Psoas muscle (tissue), 8 donors: ENCODE results near the gene RPL22. TPM values are rescaled to one million over a fixed set of nuclear protein-coding genes. Genes with fewer than 3 reads are reported as not detected.
A peak's percentile ranks its signal among the peaks of the same experiment; 100 is the strongest.

Source experiments
- ATAC-seq, 4 donors: fragments of 200-7000 bp; cut with Tn5 transposase; one replicate each; pipeline ENCODE4 v1.9.1; 2020; ENCODE audit warnings: moderate library complexity in 3 of 4, mild to moderate bottlenecking in 2 of 4
- DNase-seq, 2 donors: peaks; one replicate each; pipeline ENCODE4 v3.0.0-alpha.2; 2020
- H3K27ac ChIP-seq: fragments of 200-600 bp; one replicate; pipeline ENCODE4 v1.8.0; 2022
- H3K27me3 ChIP-seq, 3 donors: fragments of 200-600 bp in 1 of 3; one replicate each; pipeline versions ENCODE4 v1.6.1 to v1.8.0; 2013 to 2022; ENCODE audit warnings: low read length in 2 of 3, mild to moderate bottlenecking in 2 of 3, moderate library complexity in 1 of 3; ENCODE audit not compliant: insufficient read depth in 3 of 3
- H3K36me3 ChIP-seq, 2 donors: fragments of 200-600 bp in 1 of 2; one replicate each; pipeline versions ENCODE4 v1.6.1 to v1.8.0; 2013 to 2022; ENCODE audit warnings: low read depth in 1 of 2, mild to moderate bottlenecking in 1 of 2, moderate library complexity in 1 of 2; ENCODE audit not compliant: insufficient read depth in 1 of 2
- H3K4me1 ChIP-seq: fragments of 200-600 bp; one replicate; pipeline ENCODE4 v1.8.0; 2022
- H3K4me3 ChIP-seq: fragments of 200-600 bp; one replicate; pipeline ENCODE4 v1.8.0; 2022; ENCODE audit warnings: mild to moderate bottlenecking
- H3K9me3 ChIP-seq: fragments of 200-600 bp; one replicate; pipeline ENCODE4 v1.8.0; 2022
- WGBS, 3 donors: extraction: QIAGEN DNeasy Blood & Tissue Kit; methylation state at CpG; one replicate each; pipeline versions ENCODE4 v1.1.6 to v1.1.7; 2013; 5-methylcytosine and 5-hydroxymethylcytosine counted together
- intact Hi-C, 2 donors: fragments of 100-400 bp; cut with DNase I; formaldehyde crosslinking; loops; one replicate each; pipeline versions ENCODE4 v1.11.0 to v1.14.2; 2022
- long read RNA-seq, 2 donors: library from polyadenylated mRNA; unstranded; transcript quantifications; one replicate each; pipeline ENCODE4 v2.0.0, GENCODE V29; 2021
- polyA plus RNA-seq, 3 donors: library from polyadenylated mRNA; stranded (reverse); fragments of 200-250 nt; gene quantifications; one replicate each; pipeline ENCODE4 v1.2.3, GENCODE V29; 2013
- total RNA-seq, 4 donors: library from RNA; stranded (reverse); fragmentation: NEBNext Ultra II Directional in 2 of 4; extraction: Animal tissue kit (Norgen Biotek cat#: 25700) in 2 of 4; gene quantifications; one replicate each; pipeline versions ENCODE4 v1.2.1 to v1.2.4, GENCODE V29; 2021 to 2023
- TF ChIP-seq, protein P1 (sequence below): fragments of 200-600 bp; IDR thresholded peaks from one replicate; pipeline ENCODE4 v1.8.0; 2022; ENCODE audit warnings: antibody characterized with exemption
- donor health status: healthy with polysubstance abuse.
- donor health status: DM: no; HTN: no; CAD: no; lungs with moderate emphysema.
- donor health status: Bipolar disorder and iron deficiency.
- donor health status: healthy.
- donor health status: DM: yes; HTN: yes; CAD: no.
- donor health status: DM: no; HTN: no; CAD: no.
- donor health status: DM: no; HTN: no; CAD: no.
- donor health status: DM: yes; HTN: yes; CAD: no.

Gene RPL22
- total RNA-seq, result 100 to 1,000 TPM; 308 to 417 (median 333) TPM
- 100 to 1,000 TPM; 285 to 333 (median 291) TPM for polyA plus RNA-seq
- long read RNA-seq, donor 1, transcript RPL22-206 (3 exons, 2,279 nt), result minor isoform, 14 of 152 reads
- long read RNA-seq, donor 1, transcript RPL22-201 (4 exons, 2,078 nt), result major isoform, 127 of 152 reads
- long read RNA-seq, donor 1, partial matches to known transcripts, result 2 of 152 reads
- long read RNA-seq, donor 1, other reads (novel, unspliced or antisense), result 9 of 152 reads
- long read RNA-seq, donor 2, transcript RPL22-201 (4 exons, 2,078 nt), result major isoform, 176 of 187 reads
- long read RNA-seq, donor 2, partial matches to known transcripts, result 1 of 187 reads
- long read RNA-seq, donor 2, other reads (novel, unspliced or antisense), result 6 of 187 reads

DNA sequence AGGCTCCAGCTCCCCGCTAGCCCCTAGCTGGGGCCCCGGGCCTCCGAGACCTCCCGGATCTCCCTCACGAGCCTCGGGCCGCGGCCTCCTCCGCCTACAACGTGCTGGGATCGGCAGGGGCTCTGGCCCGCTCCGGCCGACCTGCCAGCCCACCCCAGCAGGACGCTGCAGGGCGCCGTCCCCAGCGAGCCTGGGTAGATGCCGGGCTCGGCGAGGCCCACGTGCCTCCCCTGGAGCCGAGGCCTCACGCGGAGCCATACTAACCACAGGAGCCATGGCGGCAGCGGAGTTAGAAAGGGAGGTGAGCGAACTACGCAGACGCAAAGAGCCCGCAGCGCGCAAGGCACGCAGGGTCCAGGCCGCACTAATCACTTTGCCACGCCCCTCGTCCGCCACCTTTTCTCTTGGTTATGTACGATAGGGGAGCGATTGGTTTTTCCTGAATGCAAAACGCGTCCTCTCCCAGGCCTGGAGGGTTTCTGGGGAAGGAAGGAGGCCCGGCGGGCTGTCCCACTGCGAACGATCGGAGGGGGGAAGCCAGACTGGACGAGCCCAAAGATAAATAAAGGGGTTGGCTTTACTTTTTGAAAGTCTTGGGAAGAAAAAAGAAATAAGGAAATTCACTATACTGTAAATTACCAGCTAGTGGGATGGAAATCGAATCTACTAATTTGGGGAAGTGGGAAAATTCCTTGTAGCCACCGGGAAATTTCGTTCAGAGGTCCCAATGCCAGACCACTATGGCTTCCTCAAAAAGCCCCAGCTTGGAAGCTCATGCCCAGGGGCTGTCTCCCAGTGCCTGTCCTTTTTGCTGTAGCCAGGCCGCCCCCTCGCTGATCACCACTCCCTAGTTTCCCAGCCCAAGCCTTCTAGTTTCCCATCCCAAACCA, at the start of gene RPL22:
Gene RPL22, minus strand, starts transcription at position 298 of the 890 bp plus-strand sequence. Its CDS starts 22 bp downstream, at position 276.
- Histone ChIP-seq H3K27ac (peak within 1 kb of the TSS; percentile 79), H3K27me3 (no peaks in the 10 kb centered on the region), H3K9me3 (no peaks in the 10 kb centered on the region), H3K36me3 (peaks cover 6 to 32% of the 10 kb centered on the region in 2 donors), H3K4me1 (peaks cover 11% of the 10 kb centered on the region), H3K4me3 (peak within 1 kb of the TSS; percentile 83)
- TF ChIP-seq, protein P1, sequence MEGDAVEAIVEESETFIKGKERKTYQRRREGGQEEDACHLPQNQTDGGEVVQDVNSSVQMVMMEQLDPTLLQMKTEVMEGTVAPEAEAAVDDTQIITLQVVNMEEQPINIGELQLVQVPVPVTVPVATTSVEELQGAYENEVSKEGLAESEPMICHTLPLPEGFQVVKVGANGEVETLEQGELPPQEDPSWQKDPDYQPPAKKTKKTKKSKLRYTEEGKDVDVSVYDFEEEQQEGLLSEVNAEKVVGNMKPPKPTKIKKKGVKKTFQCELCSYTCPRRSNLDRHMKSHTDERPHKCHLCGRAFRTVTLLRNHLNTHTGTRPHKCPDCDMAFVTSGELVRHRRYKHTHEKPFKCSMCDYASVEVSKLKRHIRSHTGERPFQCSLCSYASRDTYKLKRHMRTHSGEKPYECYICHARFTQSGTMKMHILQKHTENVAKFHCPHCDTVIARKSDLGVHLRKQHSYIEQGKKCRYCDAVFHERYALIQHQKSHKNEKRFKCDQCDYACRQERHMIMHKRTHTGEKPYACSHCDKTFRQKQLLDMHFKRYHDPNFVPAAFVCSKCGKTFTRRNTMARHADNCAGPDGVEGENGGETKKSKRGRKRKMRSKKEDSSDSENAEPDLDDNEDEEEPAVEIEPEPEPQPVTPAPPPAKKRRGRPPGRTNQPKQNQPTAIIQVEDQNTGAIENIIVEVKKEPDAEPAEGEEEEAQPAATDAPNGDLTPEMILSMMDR, result no peak
- ATAC-seq (peak; percentile 98 to 99 (median 98)), DNase-seq (peak; percentile 98 to 99)
- WGBS, 3 donors, result 1% methylated on average over 49 to 53 of the region's 53 CpGs
- intact Hi-C loops, result no loop called here

DNA sequence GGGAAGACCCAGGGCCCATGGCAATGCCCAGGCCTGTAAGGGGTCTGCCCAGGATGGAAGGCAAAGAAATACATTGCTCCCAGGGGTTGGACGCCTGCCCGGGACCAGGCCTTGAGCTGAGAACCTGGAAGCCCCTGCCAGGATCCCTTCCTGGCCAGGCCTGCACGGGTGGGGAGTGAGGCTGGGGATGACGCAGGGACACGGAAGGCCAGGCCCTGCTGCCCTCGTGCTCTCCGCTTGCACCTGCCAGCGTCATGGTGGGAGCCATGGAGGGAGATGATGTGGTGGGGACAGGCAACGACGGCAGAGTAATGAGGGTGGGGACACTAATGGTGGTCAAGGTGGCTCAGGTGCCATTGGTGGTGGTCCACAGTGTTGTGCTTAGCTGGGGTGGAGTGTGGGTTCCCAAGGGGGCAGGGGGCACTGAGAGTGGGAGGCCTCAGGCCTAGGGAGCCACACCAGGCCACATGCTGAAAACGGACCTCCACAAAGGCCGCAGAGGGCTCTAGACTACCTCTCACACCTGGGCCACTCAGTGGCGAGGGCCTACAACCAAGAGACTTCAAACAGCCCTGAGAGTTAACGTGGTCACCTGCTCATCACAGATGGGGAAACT, 48.9 kb upstream of the RPL22 start:
- Histone ChIP-seq H3K27ac (no peak overlapping the region), H3K27me3 (peaks cover 0 to 74% (median 20%) of the 10 kb centered on the region in 3 donors), H3K4me3 (no peak overlapping the region), H3K9me3 (no peaks in the 10 kb centered on the region), H3K36me3 (no peaks in the 10 kb centered on the region), H3K4me1 (no peaks in the 10 kb centered on the region)
- WGBS, 3 donors, result 59 to 77% (median 74%) methylated on average over 14 of the region's 14 CpGs
- DNase-seq (peak in 1 of 2 donors; percentile 46), ATAC-seq (no peak)
- intact Hi-C loops, result loop anchor here in 1 of 2 donors (2.0 to 5.0 kb wide), 2 partner anchors 95 to 159 kb away; no protein-coding TSS in a partner anchor
- TF ChIP-seq, protein P1, result no peak

DNA sequence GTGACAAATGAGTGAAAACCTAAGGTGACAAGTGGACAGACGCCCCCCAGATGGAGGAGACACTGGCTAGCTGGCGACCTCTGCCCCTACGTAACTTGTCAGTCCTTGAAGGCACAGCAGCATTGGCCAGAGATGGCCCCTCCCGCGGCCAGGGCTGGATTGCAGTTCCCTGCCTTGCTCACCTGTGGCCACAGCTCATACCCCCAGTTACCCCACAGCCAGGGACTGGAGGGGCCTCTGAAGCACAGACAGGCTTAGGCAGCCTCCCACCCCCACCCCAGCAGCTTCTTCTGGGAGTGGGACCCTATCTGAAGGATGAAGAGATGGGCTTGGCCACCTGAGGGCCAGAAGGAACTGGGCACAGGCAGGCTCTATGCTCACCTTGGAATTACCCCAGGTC, 48.3 kb upstream of the RPL22 start:
- Histone ChIP-seq H3K27me3 (peaks cover 0 to 81% (median 21%) of the 10 kb centered on the region in 3 donors), H3K36me3 (no peaks in the 10 kb centered on the region), H3K4me1 (no peaks in the 10 kb centered on the region), H3K27ac (no peak overlapping the region), H3K4me3 (no peak overlapping the region), H3K9me3 (no peaks in the 10 kb centered on the region)
- intact Hi-C loops, result loop anchor here (2.0 to 5.0 kb wide), 3 partner anchors 95 to 160 kb away; no protein-coding TSS in a partner anchor
- 70 to 85% (median 71%) methylated on average over 5 of the region's 5 CpGs for WGBS, 3 donors
- TF ChIP-seq, protein P1, result no peak
- ATAC-seq, result no peak
- peak in 1 of 2 donors; percentile 32 for DNase-seq

DNA sequence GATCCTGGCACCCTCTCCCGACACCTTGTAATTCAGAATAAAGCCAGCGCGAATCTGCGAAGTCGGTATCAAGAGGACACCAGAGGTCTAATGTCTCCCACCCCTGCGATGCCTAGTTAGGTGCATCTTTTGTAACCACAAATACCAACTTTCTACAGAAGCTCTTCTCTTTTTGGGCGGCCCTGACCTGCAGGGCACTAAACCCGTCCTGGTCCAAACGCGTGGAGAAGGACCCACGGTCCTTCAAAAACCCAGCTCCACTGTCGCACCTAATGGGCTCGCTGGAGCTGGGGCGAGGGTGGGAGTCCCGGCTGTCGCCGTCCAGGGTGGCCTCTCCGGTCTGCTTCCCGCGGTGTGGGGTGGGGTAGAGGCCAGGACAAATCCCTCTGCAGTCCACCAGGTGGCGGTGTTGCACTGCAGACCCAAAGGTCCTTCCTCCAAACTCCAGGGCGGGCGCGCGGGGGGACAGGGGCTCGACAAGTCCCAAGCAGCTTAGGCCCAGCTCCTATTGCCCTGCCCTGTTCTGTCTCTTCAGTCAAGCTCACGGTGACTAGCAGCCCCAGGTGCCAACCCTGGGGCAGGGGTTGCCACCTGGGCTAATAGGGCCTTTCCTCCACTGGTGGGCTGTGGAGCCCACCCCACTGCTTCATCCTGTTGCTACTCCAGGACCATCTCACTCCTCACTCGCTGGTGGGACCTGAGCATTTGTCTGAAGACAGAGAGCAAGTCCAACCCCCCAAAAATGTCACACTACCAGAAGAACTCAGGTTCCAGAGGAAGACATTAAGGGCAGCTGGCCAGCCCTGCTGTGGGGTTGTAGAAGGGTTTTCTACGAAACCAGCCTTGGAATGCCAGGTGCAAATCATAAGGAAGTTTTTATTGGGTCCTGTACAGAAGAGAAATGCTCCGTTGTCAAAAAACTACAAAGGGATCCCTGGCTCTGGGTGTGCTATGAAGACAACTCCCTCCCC, 47.4 kb upstream of the RPL22 start:
- TF ChIP-seq, protein P1, result peak; percentile 94
- Histone ChIP-seq H3K9me3 (no peaks in the 10 kb centered on the region), H3K4me1 (peaks cover 5% of the 10 kb centered on the region), H3K27ac (no peak overlapping the region), H3K4me3 (no peak overlapping the region), H3K27me3 (peaks cover 0 to 89% (median 22%) of the 10 kb centered on the region in 3 donors), H3K36me3 (no peaks in the 10 kb centered on the region)
- intact Hi-C loops, result loop anchor here (2.0 to 5.0 kb wide), 3 partner anchors 96 to 161 kb away; no protein-coding TSS in a partner anchor
- WGBS, 3 donors, result 4 to 5% (median 5%) methylated on average over 29 to 30 of the region's 30 CpGs
- DNase-seq (peak; percentile 85 to 90), ATAC-seq (peak; percentile 61 to 88 (median 78))
